Body of pancreas (tissue), 4 donors: ENCODE measurements around the gene FERMT2. TPM values are rescaled to one million over a fixed set of nuclear protein-coding genes. Genes with fewer than 3 reads are reported as not detected.

Experiments used
- ATAC-seq: fragments of 150-250 bp; one replicate; pipeline ENCODE4 v1.9.1; 2016
- DNase-seq, 4 donors: peaks; one replicate each; pipeline ENCODE4 v3.0.0-alpha.2; 2019
- H3K27ac ChIP-seq, 4 donors: fragments of 200-600 bp; sonication (generic); 1 replicate in 3 of 4; 2 replicates in 1 of 4; pipeline versions ENCODE4 v1.5.1 to v1.6.1; 2016 to 2019; ENCODE audit warnings: mild to moderate bottlenecking in 1 of 4, mixed read lengths in 1 of 4, moderate library complexity in 1 of 4
- H3K27me3 ChIP-seq, 2 donors: fragments of 200-600 bp; sonication (generic); one replicate each; pipeline ENCODE4 v1.6.0; 2016; ENCODE audit warnings: mild to moderate bottlenecking in 1 of 2
- H3K36me3 ChIP-seq, 2 donors: fragments of 200-600 bp; sonication (generic); replicated peaks in 1 of 2; 2 replicates each; pipeline ENCODE4 v1.5.1; 2016; ENCODE audit warnings: low read depth in 2 of 2; ENCODE audit not compliant: insufficient read depth in 1 of 2
- H3K4me1 ChIP-seq: fragments of 200-600 bp; sonication (generic); one replicate; pipeline ENCODE4 v1.6.0; 2016
- H3K4me3 ChIP-seq, 2 donors: fragments of 200-600 bp; sonication (generic); 1 replicate in 1 of 2; 2 replicates in 1 of 2; pipeline ENCODE4 v1.5.1; 2016 to 2019
- H3K9me3 ChIP-seq, 3 donors: fragments of 200-600 bp; sonication (generic); 1 replicate in 2 of 3; 2 replicates in 1 of 3; pipeline ENCODE4 v1.5.1; 2016
- CTCF ChIP-seq, 7 experiments: fragments of 450-650 bp in 4 of 7; fragments of 200-600 bp in 3 of 7; sonication (generic) in 3 of 7; IDR thresholded peaks; one replicate each; pipeline ENCODE4 v1.5.1; 2016 to 2019; ENCODE audit warnings: antibody characterized with exemption in 7 of 7
- POLR2A ChIP-seq, 3 donors: fragments of 450-650 bp; IDR thresholded peaks; one replicate each; pipeline ENCODE4 v1.6.1; 2016; ENCODE audit warnings: antibody characterized with exemption in 3 of 3, mild to moderate bottlenecking in 2 of 3
- WGBS, 2 donors: methylation state at CpG; one replicate each; pipeline ENCODE4 v1.1.5; 2017; 5-methylcytosine and 5-hydroxymethylcytosine counted together
- intact Hi-C: fragments of 100-400 bp; cut with DNase I; formaldehyde crosslinking; loops from one replicate; pipeline ENCODE4 v1.15.1; 2023
- total RNA-seq, 2 donors: library from RNA; depleted of rRNA; stranded (reverse); fragments of >200 nt; gene quantifications; one replicate each; pipeline ENCODE4 v1.1.0, GENCODE V29; 2016

FERMT2 gene
- total RNA-seq, 2 donors from 2014 or later = 29.3 to 42.2 TPM

GRCh38 chr14:52876806-52877205, 74.0 kb downstream of the FERMT2 start:
- Histone ChIP-seq H3K36me3 (peaks cover 12 to 18% of the 10 kb centered on the region in 2 donors), H3K9me3 (no peaks in the 10 kb centered on the region), H3K27ac (no peak overlapping the region), H3K4me3 (no peak overlapping the region), H3K4me1 (no peaks in the 10 kb centered on the region), H3K27me3 (no peaks in the 10 kb centered on the region)
- no peak for TF ChIP-seq CTCF (IDR thresholded peaks at IDR 0.05)
- DNase-seq = no peak
- intact Hi-C loops = no loop called here
- 69 to 79% methylated on average over 2 of the region's 2 CpGs for WGBS, 2 donors
- no peak for ATAC-seq

- intact Hi-C loops = no loop called here
- Histone ChIP-seq H3K27me3 (no peaks in the 10 kb centered on the region), H3K4me3 (no peak overlapping the region), H3K27ac (no peak overlapping the region), H3K4me1 (no peaks in the 10 kb centered on the region), H3K9me3 (no peaks in the 10 kb centered on the region), H3K36me3 (peaks cover 16 to 22% of the 10 kb centered on the region in 2 donors)
- DNase-seq (no peak), ATAC-seq (no peak)
- TF ChIP-seq POLR2A (IDR thresholded peaks at IDR 0.05) (no peak), CTCF (IDR thresholded peaks at IDR 0.05) (no peak)
- 92 to 96% methylated on average over 1 of the region's 1 CpG for WGBS, 2 donors
Observed at GRCh38 chr14:52876311-52876710, 74.5 kb downstream of the FERMT2 start.

- Histone ChIP-seq H3K36me3 (peaks cover 16 to 27% of the 10 kb centered on the region in 2 donors), H3K4me1 (no peaks in the 10 kb centered on the region)
- no peak for ATAC-seq
Observed at GRCh38 chr14:52875707-52876106, 75.1 kb downstream of the FERMT2 start.

GRCh38 chr14:52874389-52874788, 76.5 kb downstream of the FERMT2 start:
- no peak overlapping the region for H3K4me3 ChIP-seq
- no peaks in the 10 kb centered on the region for H3K4me1 ChIP-seq
- DNase-seq (no peak), ATAC-seq (no peak)
- H3K36me3 ChIP-seq = peaks cover 16 to 20% of the 10 kb centered on the region in 2 donors
- TF ChIP-seq POLR2A (IDR thresholded peaks at IDR 0.05) (no peak), CTCF (IDR thresholded peaks at IDR 0.05) (no peak)
- intact Hi-C loops = no loop called here
- no peaks in the 10 kb centered on the region for H3K9me3 ChIP-seq
- H3K27ac ChIP-seq = no peak overlapping the region
- H3K27me3 ChIP-seq = no peaks in the 10 kb centered on the region
- 88 to 97% methylated on average over 1 of the region's 1 CpG for WGBS, 2 donors

More at GRCh38 chr14:52875707-52876106, 75.1 kb downstream of the FERMT2 start:
- 90 to 91% methylated on average over 4 of the region's 4 CpGs for WGBS, 2 donors
- no peak overlapping the region for H3K27ac ChIP-seq
- DNase-seq = no peak
- TF ChIP-seq POLR2A (IDR thresholded peaks at IDR 0.05) = no peak
- no peak for TF ChIP-seq CTCF (IDR thresholded peaks at IDR 0.05)
- H3K27me3 ChIP-seq = no peaks in the 10 kb centered on the region
- H3K9me3 ChIP-seq = no peaks in the 10 kb centered on the region
- intact Hi-C loops = no loop called here
- H3K4me3 ChIP-seq = no peak overlapping the region

- Histone ChIP-seq H3K36me3 (peaks cover 16 to 22% of the 10 kb centered on the region in 2 donors), H3K27ac (no peak overlapping the region)
- WGBS, 2 donors = 80 to 88% methylated on average over 7 of the region's 7 CpGs
Observed at GRCh38 chr14:52873694-52874093, 77.2 kb downstream of the FERMT2 start.

More at GRCh38 chr14:52873694-52874093, 77.2 kb downstream of the FERMT2 start:
- TF ChIP-seq POLR2A (IDR thresholded peaks at IDR 0.05) (no peak), CTCF (IDR thresholded peaks at IDR 0.05) (no peak)
- H3K4me3 ChIP-seq = no peak overlapping the region
- no peaks in the 10 kb centered on the region for H3K9me3 ChIP-seq
- no peak for ATAC-seq
- no peaks in the 10 kb centered on the region for H3K4me1 ChIP-seq
- intact Hi-C loops = no loop called here
- peak in 1 of 4 donors; percentile 5 for DNase-seq
- H3K27me3 ChIP-seq = no peaks in the 10 kb centered on the region
